GM19035 (cell line): Measurements from ENCODE around the gene HMHB1.

Experiments used
- ATAC-seq: cut with Tn5 transposase; IDR thresholded peaks from one replicate; pipeline ENCODE4 v1.9.1; 2021; ENCODE audit not compliant: unreplicated experiment

HMHB1 gene

GRCh38 chr5:143812085-143812705, at the start of gene HMHB1:
Gene HMHB1 (plus strand): TSS chr5:143812161.
- ATAC-seq: no peak

GRCh38 chr5:143762636-143763220, 49.2 kb upstream of the HMHB1 start:
- ATAC-seq: no peak

- no peak for ATAC-seq
These were observed 44.8 kb upstream of the HMHB1 start for GRCh38 chr5:143767162-143767561.

GRCh38 chr5:143769026-143769786, 42.8 kb upstream of the HMHB1 start:
- no peak for ATAC-seq

- no peak for ATAC-seq
These were observed 41.5 kb upstream of the HMHB1 start for GRCh38 chr5:143770450-143770849.

GRCh38 chr5:143771189-143771588, 40.8 kb upstream of the HMHB1 start:
- no peak for ATAC-seq

GRCh38 chr5:143771602-143772001, 40.4 kb upstream of the HMHB1 start:
- ATAC-seq: no peak

GRCh38 chr5:143772621-143773020, 39.3 kb upstream of the HMHB1 start:
- no peak for ATAC-seq

- ATAC-seq: no peak
These were observed 36.7 kb upstream of the HMHB1 start for GRCh38 chr5:143775258-143775657.

GRCh38 chr5:143776951-143777350, 35.0 kb upstream of the HMHB1 start:
- no peak for ATAC-seq

- no peak for ATAC-seq
These were observed 32.5 kb upstream of the HMHB1 start for GRCh38 chr5:143779506-143779905.

- no peak for ATAC-seq
These were observed 29.9 kb upstream of the HMHB1 start for GRCh38 chr5:143781993-143782520.

- no peak for ATAC-seq
These were observed 29.2 kb upstream of the HMHB1 start for GRCh38 chr5:143782588-143783386.

- ATAC-seq: no peak
These were observed 23.6 kb upstream of the HMHB1 start for GRCh38 chr5:143788401-143788800.

GRCh38 chr5:143790457-143791112, 21.4 kb upstream of the HMHB1 start:
- ATAC-seq: no peak

GRCh38 chr5:143791848-143792731, 19.9 kb upstream of the HMHB1 start:
- ATAC-seq: peak; percentile 54

GRCh38 chr5:143793249-143793648, 18.7 kb upstream of the HMHB1 start:
- ATAC-seq: no peak

- ATAC-seq: no peak
These were observed 15.8 kb upstream of the HMHB1 start for GRCh38 chr5:143796125-143796524.

GRCh38 chr5:143796753-143797152, 15.2 kb upstream of the HMHB1 start:
- no peak for ATAC-seq

GRCh38 chr5:143800715-143801114, 11.2 kb upstream of the HMHB1 start:
- no peak for ATAC-seq
